OCI-LY1 (cell line): ENCODE data around the gene LCAT.

ENCODE experiments used
- CTCF ChIP-seq: fragments of 200-600 bp; sonication (generic), shearing (Covaris generic); IDR thresholded peaks from 2 replicates; pipeline ENCODE4 v1.5.1; 2017; ENCODE audit warnings: mild to moderate bottlenecking, antibody characterized with exemption, low read length, moderate library complexity, mixed read lengths
- EZH2 ChIP-seq: fragments of 200-600 bp; sonication (generic), shearing (Covaris generic); IDR thresholded peaks from 2 replicates; pipeline ENCODE4 v1.8.0; 2017; ENCODE audit warnings: borderline replicate concordance, mixed run types, mild to moderate bottlenecking, antibody characterized with exemption, low read length, moderate library complexity, mixed read lengths

- TF ChIP-seq CTCF (no peak), EZH2 (no peak)
Observed at GRCh38 chr16:67935402-67936123, 8.4 kb downstream of the LCAT start.
